SH-SY5Y (cell line): ENCODE measurements around the gene URI1.
A peak's percentile ranks its signal among the peaks of the same experiment; 100 is the strongest.

Experiments used
- GATA2 ChIP-seq: IDR thresholded peaks from 2 replicates; pipeline ENCODE4 v1.6.1; 2011; ENCODE audit warnings: mild to moderate bottlenecking, low read depth, low read length
- GATA3 ChIP-seq: IDR thresholded peaks from 2 replicates; pipeline ENCODE4 v1.6.1; 2011; ENCODE audit warnings: low read depth, mild to moderate bottlenecking, low read length, moderate library complexity

The URI1 gene

GRCh38 chr19:30047432-30047831, 105.4 kb downstream of the URI1 start:
- TF ChIP-seq GATA2 (no peak), GATA3 (no peak)

- TF ChIP-seq GATA3 (no peak), GATA2 (no peak)
Observed at GRCh38 chr19:30049226-30049625, 107.2 kb downstream of the URI1 start.

GRCh38 chr19:30049846-30050667, 108.0 kb downstream of the URI1 start:
- TF ChIP-seq GATA2, result peak; percentile 1; the same call in 1 of the 2 replicates
- no peak for TF ChIP-seq GATA3

GRCh38 chr19:30052122-30053075, 110.4 kb downstream of the URI1 start:
- TF ChIP-seq GATA2 (no peak), GATA3 (no peak)

- TF ChIP-seq GATA3 (no peak), GATA2 (no peak)
Observed at GRCh38 chr19:30053558-30053957, 111.5 kb downstream of the URI1 start.

DNA sequence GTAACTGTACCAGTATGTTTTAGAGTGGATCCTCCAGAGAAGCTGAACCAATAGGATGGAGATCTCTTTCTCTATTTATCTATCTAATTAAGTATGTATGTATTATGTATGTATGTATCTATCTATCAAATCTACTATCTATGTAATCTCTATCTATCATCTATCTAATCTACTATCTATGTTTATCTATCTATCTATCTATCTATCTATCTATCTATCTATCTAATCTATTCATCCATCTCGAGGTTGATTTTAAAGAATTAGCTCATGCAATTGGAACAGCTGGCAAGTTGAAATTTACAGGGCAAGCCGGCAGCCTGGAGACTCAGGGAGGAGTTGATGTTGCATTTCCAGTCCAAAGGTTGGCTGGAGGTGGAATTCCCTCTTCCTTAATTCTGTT, 112.2 kb downstream of the URI1 start:
- no peak for TF ChIP-seq GATA2
- TF ChIP-seq GATA3, result peak; percentile 59

- TF ChIP-seq GATA3, result no peak
Observed at GRCh38 chr19:30056580-30056979, 114.5 kb downstream of the URI1 start.

DNA sequence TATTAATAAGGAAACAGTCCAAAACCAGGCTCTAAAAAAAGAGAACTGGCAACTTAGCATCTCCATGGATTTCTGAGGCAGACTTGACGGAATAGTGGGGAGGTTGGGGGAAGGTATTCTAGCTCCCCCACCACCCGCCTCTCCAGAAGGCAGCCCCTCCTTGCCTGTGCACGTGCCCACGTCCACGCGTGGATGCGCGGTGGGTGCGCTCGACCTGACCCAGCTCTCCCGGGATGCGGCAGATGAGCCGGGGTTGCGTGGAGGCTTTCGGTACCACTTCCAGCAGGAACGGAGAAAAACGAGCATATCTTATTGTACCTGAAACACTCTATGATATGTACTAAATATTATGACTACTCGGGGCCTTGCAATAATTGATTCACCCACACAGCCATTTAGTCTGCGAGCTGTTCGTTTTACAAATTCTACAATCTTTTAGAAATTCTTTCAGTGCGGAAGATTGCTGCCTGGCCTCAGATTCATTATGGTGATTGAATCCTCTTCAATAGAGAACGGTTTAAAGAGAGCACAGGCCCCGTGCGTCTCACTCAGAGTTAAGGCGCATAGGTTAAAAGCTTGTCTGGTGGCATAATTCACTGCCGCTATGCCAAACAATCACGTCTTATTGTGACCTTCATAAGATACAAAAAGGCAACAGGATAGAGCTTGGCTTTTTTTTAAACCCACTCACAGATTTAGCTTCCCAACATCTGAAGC, 117.9 kb downstream of the URI1 start:
- TF ChIP-seq GATA2 (no peak), GATA3 (no peak)

DNA sequence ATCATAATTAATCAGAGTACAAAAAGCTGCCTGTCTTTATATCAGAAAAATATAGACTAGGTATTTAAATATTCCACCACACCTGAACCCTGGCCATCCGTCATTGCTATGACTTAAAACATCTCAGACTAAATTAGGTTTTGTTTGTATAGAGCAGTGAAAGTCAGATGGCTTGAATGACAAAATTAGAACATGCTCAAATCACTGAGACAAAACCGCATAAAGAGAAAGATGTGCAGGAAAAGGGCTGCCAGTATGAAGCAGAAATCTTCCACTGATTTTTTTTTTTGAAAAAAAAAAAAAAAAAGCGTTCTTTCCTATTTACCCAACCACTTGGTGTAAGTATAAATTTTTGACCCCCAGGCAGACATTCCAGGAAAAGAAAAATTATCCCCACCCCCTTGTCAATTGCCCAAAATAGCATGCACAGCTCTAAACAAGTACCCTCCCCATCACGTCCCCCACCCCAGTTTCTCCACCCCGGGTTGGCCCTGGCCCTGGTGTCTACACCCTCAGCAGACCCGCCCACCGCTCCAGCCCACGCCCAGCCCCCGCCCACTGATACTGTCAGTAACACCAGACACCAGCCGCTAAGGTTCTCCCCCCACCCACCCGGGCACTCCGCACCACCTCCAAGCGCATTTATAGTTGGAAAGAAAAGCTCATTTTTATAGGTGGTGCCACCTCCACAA, 118.6 kb downstream of the URI1 start:
- no peak for TF ChIP-seq GATA3
- no peak for TF ChIP-seq GATA2

DNA sequence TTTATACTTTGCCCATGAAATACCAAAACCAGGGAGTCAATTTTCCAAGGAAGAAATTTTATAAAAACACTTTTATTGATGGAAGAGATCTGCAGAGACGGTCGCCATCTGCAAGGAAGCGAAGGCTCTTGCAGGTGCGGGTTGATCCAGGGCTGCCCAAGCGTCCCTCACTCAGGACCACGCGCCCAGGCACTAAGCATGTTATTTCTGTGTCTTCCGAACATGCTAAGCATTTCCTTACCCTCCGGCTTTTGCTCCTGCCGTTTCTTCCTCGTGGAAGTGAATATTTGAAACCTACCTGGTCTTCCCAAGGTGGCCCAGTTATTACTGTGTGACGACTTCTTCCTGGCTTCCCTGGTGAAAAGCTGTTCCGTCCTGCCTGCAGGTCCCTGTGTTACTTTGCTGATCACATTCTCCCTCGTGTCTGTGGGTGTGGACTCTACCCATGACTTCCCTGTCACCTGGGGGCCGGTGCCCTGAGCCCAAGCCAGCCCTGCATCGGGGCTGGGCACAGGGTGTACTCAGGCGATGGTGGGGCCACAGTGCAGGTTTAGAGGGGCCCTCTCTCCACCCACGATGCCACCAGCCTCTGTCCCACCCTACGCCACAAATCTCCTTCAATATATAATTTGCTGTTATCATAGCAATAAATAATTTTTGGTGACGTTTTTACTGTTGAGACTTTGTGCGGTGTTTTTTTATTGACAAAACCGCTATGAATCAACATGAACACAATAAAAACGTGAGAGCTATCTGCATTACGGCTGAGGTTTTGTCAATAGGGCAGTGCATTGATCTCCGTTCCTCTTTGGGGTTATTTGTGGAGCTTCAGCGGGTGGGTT, 119.4 kb downstream of the URI1 start:
- no peak for TF ChIP-seq GATA3
- no peak for TF ChIP-seq GATA2

DNA sequence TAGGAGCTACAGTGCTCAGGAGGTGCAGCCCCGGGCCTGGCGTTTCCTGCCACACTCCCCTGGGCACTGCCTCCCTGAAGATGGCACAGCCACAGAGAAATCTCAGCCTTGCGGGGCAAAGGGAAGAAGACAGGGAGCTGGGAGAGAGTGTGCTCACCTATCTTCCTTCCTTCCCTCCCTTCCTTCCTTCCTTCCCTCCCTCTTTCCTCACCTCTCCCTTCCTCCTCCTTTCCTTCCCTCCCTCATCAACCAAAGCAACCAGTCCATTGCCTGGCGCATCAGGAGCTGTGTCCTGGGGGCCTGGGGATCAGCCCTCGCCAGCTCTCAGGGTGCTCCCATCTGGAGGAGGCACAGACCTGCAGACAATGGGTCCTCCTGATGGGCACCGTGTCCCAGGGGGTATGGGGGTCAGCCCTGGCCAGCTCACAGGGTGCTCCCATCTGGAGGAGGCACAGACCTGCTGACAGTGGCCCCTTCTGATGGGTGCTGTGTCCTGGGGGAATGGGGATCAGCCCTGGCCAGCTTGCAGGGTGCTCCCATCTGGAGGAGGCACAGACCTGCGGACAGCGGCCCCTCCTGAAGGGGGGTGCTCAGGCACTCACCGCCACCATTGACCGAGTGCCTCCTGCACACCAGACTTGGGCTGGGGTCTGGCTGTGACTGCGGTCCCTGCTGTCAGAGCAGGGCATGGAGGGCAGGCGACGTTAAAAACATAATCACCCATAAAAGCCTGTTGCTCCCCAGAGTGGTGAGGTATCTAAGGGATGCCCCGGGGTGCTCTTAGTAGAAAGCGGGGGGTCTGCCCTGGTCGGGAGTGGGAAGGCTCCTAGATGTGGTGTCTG, 120.2 kb downstream of the URI1 start:
- no peak for TF ChIP-seq GATA3
- no peak for TF ChIP-seq GATA2
